Measurements from ENCODE around the gene IL27RA.
A peak's percentile ranks its signal among the peaks of the same experiment; 100 is the strongest.

The IL27RA gene

DNA sequence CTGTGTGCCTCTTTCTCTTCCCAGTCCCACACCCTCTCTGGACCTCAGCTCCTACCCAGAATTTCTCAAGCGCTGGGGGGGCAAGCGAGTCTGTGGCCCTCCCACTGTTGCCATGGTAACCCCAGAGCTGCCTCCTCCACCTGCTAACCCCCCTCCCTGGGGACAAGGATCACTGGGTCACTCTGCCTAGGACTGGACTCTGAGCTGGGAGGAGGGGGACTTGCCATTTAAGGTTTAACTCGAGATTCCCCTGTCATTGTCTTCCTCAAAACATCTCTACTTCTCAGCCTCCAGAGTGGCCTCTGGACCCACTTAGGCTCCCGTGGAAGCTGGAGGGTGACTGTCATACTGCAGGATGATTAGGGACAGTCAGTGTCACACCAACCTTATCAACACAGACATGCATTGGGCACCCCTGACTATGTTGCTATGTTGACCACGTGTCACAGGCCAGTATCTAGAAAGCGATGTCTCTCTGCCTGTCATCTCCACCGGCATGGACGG lies 28.1 kb downstream of the IL27RA start:
- DNase-seq: no peak

- DNase-seq: no peak
Observed at GRCh38 chr19:14061081-14061749, 29.7 kb downstream of the IL27RA start.

DNA sequence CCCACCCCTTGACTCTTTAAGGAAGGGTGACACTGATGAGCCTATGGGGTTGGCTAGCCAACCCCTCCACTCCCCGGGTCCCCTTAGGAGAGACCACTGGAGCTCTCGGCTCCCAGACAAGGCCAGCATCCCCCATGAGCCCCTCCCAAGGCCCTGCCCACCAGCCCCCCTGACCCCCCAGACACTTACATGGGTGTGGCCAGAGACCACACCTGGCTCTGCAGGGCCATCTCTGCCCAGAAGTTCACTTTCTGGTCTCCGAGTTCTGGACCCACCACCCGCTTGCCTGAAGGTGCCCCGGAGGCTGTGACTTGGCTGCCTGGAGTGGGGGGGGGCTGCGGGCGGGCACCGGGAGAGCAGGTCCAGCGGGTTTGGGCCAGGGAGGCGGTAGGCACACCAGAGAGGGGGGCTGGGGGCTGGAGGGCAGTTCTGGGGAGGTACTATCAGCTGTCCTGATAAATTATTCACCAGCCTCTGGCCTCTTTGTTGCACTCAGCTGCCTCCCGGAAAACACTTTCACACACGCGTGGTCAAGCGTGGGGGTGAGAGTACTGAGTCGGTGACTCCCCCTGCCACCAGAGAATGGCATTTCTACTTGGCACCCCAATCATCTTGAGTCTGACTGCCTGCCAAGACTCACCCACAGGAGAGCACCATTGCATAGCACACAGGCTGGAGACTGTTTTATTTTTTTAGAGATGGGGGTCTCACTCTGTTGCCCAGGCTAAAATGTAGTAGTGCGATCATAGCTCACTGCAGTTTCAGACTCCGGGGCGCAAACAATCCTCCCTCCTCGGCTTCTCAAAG lies 30.4 kb downstream of the IL27RA start, which contains the start of gene PALM3:
Gene PALM3, minus strand, starts transcription at position 326 of the 807 bp plus-strand sequence. Its CDS starts 96 bp downstream, at position 230.
- DNase-seq: no peak

- no peak for DNase-seq
Observed at GRCh38 chr19:14062558-14062855, 30.9 kb downstream of the IL27RA start.

- no peak for DNase-seq
Observed at GRCh38 chr19:14063105-14063504, 31.5 kb downstream of the IL27RA start.

DNA sequence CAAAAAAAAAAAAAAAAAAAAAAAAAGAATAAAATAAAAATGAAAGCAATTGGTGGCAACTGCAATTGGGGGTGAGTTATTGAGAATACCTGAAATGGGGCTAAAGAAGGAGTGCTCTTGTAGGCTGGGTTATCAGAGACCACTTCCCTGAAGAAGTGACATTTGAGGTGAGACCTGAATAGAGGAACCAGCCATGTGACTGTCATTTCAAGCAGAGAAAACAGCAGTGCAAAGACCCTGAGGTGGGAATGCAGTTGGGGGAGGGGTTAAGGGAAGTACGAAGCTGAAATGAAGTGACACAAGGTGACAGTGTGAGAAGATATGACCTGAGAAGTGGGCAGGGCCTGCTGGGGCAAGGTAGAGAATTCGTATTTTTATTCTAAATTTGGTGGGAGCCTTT lies 34.6 kb downstream of the IL27RA start:
- no peak for DNase-seq

GRCh38 chr19:14070268-14071050 lies 38.9 kb downstream of the IL27RA start:
- no peak for DNase-seq

DNA sequence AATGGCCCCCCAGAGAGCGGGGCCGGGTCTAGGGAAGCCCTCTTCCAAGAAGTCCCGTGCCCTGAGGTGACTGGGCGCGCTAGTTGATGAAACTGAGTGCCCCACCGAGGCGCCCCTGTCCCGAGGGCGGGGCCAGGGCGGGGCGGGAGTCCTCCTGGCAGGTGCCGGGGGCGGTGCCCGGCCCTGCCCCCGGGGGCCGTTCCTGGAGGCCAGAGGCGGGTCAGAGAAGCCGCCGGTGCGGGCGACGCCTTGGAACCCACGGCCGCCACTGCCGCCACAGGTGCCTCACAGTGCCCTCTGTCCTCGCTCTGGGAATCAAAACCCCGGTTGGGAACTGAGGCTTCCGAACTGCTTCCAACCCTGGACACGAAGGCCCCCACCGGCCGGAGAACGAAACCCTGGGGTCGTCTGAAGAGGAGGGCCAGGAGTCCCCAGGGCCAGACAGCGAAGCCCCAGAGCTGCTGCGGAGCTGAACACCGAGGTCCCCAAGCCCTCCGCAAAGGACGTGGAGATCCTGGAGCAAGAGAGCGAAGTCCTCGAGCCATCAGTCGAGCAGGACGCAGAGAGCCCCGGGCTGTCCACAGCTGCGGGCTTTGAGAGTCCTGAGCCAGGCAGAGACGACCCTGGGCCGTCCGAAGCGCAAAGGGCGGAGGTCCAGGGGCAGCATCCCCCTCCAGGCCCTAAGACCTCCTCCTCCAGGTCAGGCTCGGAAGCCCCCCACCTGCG lies 41.1 kb downstream of the IL27RA start, which contains the start of gene MISP3:
Gene MISP3, plus strand, starts transcription at position 252 of the 726 bp plus-strand sequence. CDS start 524 bp downstream, outside the sequence.
- no peak for DNase-seq

GRCh38 chr19:14073261-14073924 lies 41.8 kb downstream of the IL27RA start:
- peak; percentile 47 to 76 (median 61) for DNase-seq

DNA sequence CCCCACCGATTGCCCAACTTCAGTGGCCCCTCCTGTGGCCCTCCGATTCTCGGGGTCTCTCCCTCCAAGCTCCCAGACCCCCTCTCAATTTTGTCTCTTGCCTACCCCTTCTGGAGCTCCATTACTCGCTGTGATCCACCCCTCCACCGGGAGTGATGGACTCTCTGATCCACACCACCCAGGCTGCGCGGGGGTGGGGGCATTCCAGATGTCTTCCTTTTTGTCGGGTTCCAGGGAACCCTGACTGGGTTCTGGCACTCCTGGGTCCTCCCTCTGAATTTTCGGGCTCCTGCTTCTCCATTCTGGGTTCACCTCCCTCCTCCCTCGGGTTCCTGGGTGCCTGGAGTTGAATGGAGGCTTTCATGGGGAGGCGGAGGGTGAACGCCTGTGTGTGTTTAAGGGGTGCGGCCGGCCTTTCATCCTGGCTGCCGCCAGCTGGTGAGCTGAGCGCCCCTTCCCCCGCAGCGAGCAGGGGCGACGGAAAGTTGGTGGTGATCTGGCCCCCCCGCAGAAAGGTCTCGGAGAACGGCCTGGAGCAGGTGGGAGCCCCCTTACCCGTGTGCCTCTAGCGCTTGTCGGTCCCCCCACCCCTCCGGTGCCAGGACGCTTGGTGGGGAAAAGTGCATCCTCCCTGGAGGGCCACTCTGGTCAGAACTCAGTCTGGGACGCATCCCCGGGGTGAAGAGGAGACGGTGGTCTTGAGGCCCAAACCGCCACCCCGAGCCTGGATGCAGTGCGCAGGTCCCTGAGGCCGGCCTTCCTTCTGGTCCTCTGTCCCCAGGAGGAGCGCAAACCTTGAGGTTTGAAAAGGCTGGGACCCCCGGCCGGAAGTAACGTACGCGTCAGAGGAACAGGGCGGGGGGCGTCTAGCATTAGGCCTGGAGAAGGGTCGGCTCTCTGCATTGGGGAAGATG lies 42.6 kb downstream of the IL27RA start:
- no peak for DNase-seq

GRCh38 chr19:14078411-14078810 lies 46.8 kb downstream of the IL27RA start:
- DNase-seq: no peak

GRCh38 chr19:14080887-14081796 lies 49.6 kb downstream of the IL27RA start:
- peak; percentile 96 to 98 (median 97) for DNase-seq

GRCh38 chr19:14081797-14082674 lies 50.5 kb downstream of the IL27RA start:
- DNase-seq: no peak

DNA sequence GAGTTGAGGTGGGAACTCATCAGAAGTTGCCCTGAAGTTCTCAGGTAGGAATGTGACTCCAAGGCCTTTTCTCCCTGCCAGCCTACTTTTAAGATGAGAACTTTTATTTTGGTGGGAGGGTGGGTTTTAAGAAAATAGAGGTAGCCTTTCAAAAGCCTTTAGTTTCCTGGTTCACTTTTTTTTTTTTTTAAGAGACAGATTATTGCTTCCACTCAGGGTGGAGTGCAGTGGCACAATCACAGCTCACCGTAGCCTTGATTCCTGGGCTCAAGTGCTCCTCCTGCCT lies 51.1 kb downstream of the IL27RA start:
- no peak for DNase-seq

GRCh38 chr19:14085309-14085995 lies 53.9 kb downstream of the IL27RA start, which contains the start of gene C19orf67:
Gene C19orf67, minus strand, starts transcription at chr19:14085783. Its CDS starts 156 bp downstream, at chr19:14085627.
- DNase-seq: no peak

DNA sequence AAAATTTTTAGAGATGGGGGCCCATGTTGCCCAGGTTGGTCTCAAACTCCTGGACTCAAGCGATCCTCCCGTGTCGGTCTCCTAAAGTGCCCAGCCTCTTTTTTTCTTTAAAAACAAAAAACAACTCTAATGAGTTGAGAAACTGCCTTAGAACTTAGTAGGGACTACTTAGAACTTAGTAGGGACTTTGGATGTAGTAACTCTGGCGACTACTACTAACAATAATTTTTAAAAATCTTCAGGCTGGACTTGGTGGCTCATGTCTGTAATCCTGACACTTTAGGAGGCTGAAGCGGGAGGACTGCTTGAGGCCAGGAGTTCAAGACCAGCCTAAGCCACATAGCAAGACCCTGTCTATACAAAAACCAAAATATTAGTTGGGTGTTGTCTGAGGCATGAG lies 54.5 kb downstream of the IL27RA start:
- no peak for DNase-seq

DNA sequence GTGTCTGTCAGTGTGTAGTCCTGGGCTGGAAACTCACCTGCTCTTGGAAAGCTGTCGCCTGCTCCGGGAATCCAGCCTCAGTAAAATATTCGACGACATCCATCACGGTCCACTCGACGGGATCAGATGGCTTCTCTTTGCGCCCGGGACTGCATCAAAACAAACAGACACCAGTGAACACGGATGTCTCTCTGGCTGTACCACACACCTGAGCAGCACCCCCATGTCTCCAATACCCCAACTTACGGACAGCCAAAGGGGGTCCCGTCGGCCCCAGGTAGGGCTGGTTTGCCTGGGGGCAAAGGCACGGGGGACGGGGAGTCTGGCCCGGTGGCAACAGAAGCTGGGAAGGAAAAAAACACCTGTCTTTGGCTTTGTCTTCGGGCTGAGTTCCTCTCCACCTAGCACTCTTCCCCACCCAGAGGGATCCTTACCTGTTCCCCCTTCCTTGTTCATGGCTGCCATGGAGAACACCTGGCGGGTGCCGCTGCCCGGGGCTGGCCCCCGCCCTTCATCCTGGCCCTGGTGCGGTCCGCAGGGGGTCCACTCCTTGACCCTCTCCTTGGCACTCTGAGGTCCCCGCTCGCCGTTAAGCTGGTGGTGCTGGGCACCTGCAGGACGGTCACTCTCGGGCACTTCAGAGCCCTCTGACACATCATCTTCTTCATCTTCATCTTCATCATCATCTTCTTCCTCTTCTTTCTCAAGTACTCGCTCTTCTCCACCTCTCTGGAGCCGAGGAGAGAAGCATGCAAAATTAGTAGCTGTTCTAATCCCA lies 57.3 kb downstream of the IL27RA start:
- no peak for DNase-seq

DNA sequence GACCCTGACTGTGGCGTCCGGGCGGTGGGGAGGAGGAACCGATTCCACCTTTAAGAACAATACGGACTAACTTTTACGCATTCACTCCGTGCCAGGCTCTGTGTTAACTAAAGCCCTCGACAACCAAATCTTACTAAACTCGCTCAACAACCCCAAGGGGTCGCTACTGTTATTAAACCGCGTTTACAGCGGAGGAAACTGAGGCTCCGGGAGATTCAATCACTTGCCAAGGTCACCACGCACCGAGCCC lies 57.8 kb downstream of the IL27RA start:
- DNase-seq: no peak
